PC-3 (cell line): ENCODE results near the gene SLC17A1. TPM values are rescaled to one million over a fixed set of nuclear protein-coding genes. Genes with fewer than 3 reads are reported as not detected.
"Not testable (repeated sequence)": the region's sequence is repeated elsewhere in the genome, so short reads cannot be mapped to it uniquely, and the experiment has no call there.

Experiments
- ATAC-seq: fragments of 200-7000 bp; cut with Tn5 transposase; 2 replicates; pipeline ENCODE4 v1.9.1; 2020; ENCODE audit warnings: mild to moderate bottlenecking, moderate library complexity
- BruUV-seq: library from RNA; stranded (reverse); fragments of 400-500 nt; replicated peaks from 2 replicates; lab custom pipeline; 2021; lab: Mats Ljungman, UMichigan
- CTCF ChIA-PET: fragments of 300-600 bp; sonication (Branson Sonifier 250); formaldehyde crosslinking; loops from one replicate; lab custom pipeline; 2022; ENCODE audit warnings: antibody characterized with exemption; lab: Charles Lee
- POLR2A ChIA-PET: fragments of 300-600 bp; sonication (Branson Sonifier 250); formaldehyde crosslinking; loops from one replicate; lab custom pipeline; 2022; ENCODE audit warnings: antibody characterized with exemption; ENCODE audit not compliant: unreplicated experiment; lab: Charles Lee
- DNase-seq: peaks from one replicate; pipeline ENCODE4 v3.0.0-alpha.2; 2015
- H2AFZ ChIP-seq: fragments of 300-600 bp; sonication (generic); 2 replicates; pipeline ENCODE4 v1.6.0; 2016; ENCODE audit warnings: antibody characterized with exemption, low read length
- H3F3A ChIP-seq: fragments of 300-600 bp; sonication (generic); one replicate; pipeline ENCODE4 v1.6.0; 2017; ENCODE audit warnings: antibody characterized with exemption, low read length, control low read depth, mild to moderate bottlenecking; ENCODE audit not compliant: unreplicated experiment
- H3K27ac ChIP-seq: fragments of 300-600 bp; sonication (generic); 2 replicates; pipeline ENCODE4 v1.5.1; 2016; ENCODE audit warnings: mild to moderate bottlenecking, low read length
- H3K27me3 ChIP-seq: fragments of 300-600 bp; sonication (generic); 2 replicates; pipeline ENCODE4 v1.6.1; 2016; ENCODE audit warnings: low read length, mixed read lengths
- H3K36me3 ChIP-seq: fragments of 300-600 bp; sonication (generic); 2 replicates; pipeline ENCODE4 v1.6.1; 2016; ENCODE audit warnings: low read depth, mixed run types, low read length, mixed read lengths
- H3K4me1 ChIP-seq: fragments of 300-600 bp; sonication (generic); 2 replicates; pipeline ENCODE4 v1.5.1; 2016; ENCODE audit warnings: low read length; ENCODE audit not compliant: insufficient read depth
- H3K4me2 ChIP-seq: fragments of 300-600 bp; sonication (generic); 2 replicates; pipeline ENCODE4 v1.6.0; 2016; ENCODE audit warnings: low read length
- H3K4me3 ChIP-seq: fragments of 300-600 bp; sonication (generic); 2 replicates; pipeline ENCODE4 v1.5.1; 2016; ENCODE audit warnings: mild to moderate bottlenecking, low read length, mixed read lengths
- H3K79me2 ChIP-seq: fragments of 300-600 bp; sonication (generic); 2 replicates; pipeline ENCODE4 v1.6.1; 2017; ENCODE audit warnings: low read length, mixed read lengths
- H3K9ac ChIP-seq: fragments of 300-600 bp; sonication (generic); 2 replicates; pipeline ENCODE4 v1.6.0; 2016; ENCODE audit warnings: mild to moderate bottlenecking, low read length
- H3K9me2 ChIP-seq: fragments of 300-600 bp; sonication (generic); replicated peaks from 2 replicates; pipeline ENCODE4 v1.6.1; 2016; ENCODE audit warnings: mixed run types, low read length, mixed read lengths
- H3K9me3 ChIP-seq: fragments of 300-600 bp; sonication (generic); 2 replicates; pipeline ENCODE4 v1.6.1; 2016; ENCODE audit warnings: low read length, mixed read lengths
- H4K20me1 ChIP-seq: fragments of 300-600 bp; sonication (generic); 2 replicates; pipeline ENCODE4 v1.6.1; 2016; ENCODE audit warnings: low read length, mixed read lengths
- CTCF ChIP-seq: fragments of 300-600 bp; sonication (generic); conservative IDR thresholded peaks from 2 replicates; pipeline ENCODE4 v1.5.1; 2017; ENCODE audit warnings: antibody characterized with exemption, low read depth, mild to moderate bottlenecking, low read length
- EZH2 ChIP-seq: fragments of 300-600 bp; sonication (generic); IDR thresholded peaks from one replicate; pipeline ENCODE4 v1.6.1; 2017; ENCODE audit warnings: antibody characterized with exemption, mild to moderate bottlenecking, low read length; ENCODE audit not compliant: unreplicated experiment
- EZH2phosphoT487 ChIP-seq: fragments of 300-600 bp; sonication (generic); IDR thresholded peaks from 2 replicates; pipeline ENCODE4 v1.6.1; 2018; ENCODE audit warnings: mild to moderate bottlenecking, antibody characterized with exemption, low read length, borderline replicate concordance
- intact Hi-C: fragments of 100-400 bp; cut with micrococcal nuclease; formaldehyde crosslinking; loops from 2 replicates; pipeline ENCODE4 v1.9.0; 2023
- total RNA-seq: library from RNA; depleted of rRNA; stranded (reverse); fragments of >200 nt; gene quantifications from 2 replicates; pipeline ENCODE4 v1.2.3, GENCODE V29; 2014

Gene SLC17A1
- total RNA-seq, 1 experiment from 2014 or later, result not detected

- BruUV-seq, result no TSS peak
- TF ChIP-seq EZH2 (no peak), EZH2phosphoT487 (no peak), CTCF (no peak)
Observed at GRCh38 chr6:25750906-25751305, 80.9 kb downstream of the SLC17A1 start.

GRCh38 chr6:25749837-25750236 is 82.0 kb downstream of the SLC17A1 start:
- Histone ChIP-seq H3K4me3 (no peak overlapping the region), H3K27me3 (peaks cover 25% of the 10 kb centered on the region), H3K4me1 (no peaks in the 10 kb centered on the region), H3K27ac (no peak overlapping the region), H3K9me2 (no peaks in the 10 kb centered on the region), H3K4me2 (no peak overlapping the region), H2AFZ (no peak overlapping the region), H3F3A (no peaks in the 10 kb centered on the region), H4K20me1 (no peaks in the 10 kb centered on the region), H3K9me3 (no peaks in the 10 kb centered on the region), H3K9ac (no peak overlapping the region), H3K79me2 (no peaks in the 10 kb centered on the region), H3K36me3 (no peaks in the 10 kb centered on the region)
- TF ChIP-seq CTCF, result no peak
- no peak for TF ChIP-seq EZH2phosphoT487
- no peak for TF ChIP-seq EZH2
- no peak for DNase-seq
- no peak for ATAC-seq
- ChIA-PET CTCF (no interaction called here), POLR2A (no interaction called here)
- intact Hi-C loops, result no loop called here
- BruUV-seq, result no TSS peak

More at GRCh38 chr6:25750906-25751305, 80.9 kb downstream of the SLC17A1 start:
- H3K36me3 ChIP-seq, result no peaks in the 10 kb centered on the region
- CTCF ChIA-PET, result no interaction called here
- no peak for DNase-seq
- H3K27me3 ChIP-seq, result peaks cover 22% of the 10 kb centered on the region; the same call in 1 of the 2 replicates
- H3K4me1 ChIP-seq, result no peaks in the 10 kb centered on the region
- no peaks in the 10 kb centered on the region for H3K9me3 ChIP-seq
- H4K20me1 ChIP-seq, result no peaks in the 10 kb centered on the region
- intact Hi-C loops, result no loop called here
- no peak overlapping the region for H3K4me2 ChIP-seq
- H2AFZ ChIP-seq, result no peak overlapping the region
- H3F3A ChIP-seq, result no peaks in the 10 kb centered on the region
- POLR2A ChIA-PET, result interaction anchor here (0.6 kb wide), 1 partner anchor 193 kb away, joined by 3 read pairs; no protein-coding TSS in a partner anchor
- no peak overlapping the region for H3K27ac ChIP-seq
- no peak for ATAC-seq
- no peaks in the 10 kb centered on the region for H3K9me2 ChIP-seq
- no peaks in the 10 kb centered on the region for H3K79me2 ChIP-seq
- H3K9ac ChIP-seq, result no peak overlapping the region
- no peak overlapping the region for H3K4me3 ChIP-seq

GRCh38 chr6:25748601-25749517 is 83.0 kb downstream of the SLC17A1 start:
- H3F3A ChIP-seq, H3K9me3 ChIP-seq, H3K9ac ChIP-seq, H3K79me2 ChIP-seq, H3K36me3 ChIP-seq, H3K4me2 ChIP-seq, BruUV-seq, POLR2A ChIA-PET, H3K4me1 ChIP-seq, ATAC-seq, H4K20me1 ChIP-seq, CTCF ChIA-PET, H3K9me2 ChIP-seq, DNase-seq, H3K4me3 ChIP-seq, H3K27ac ChIP-seq, intact Hi-C loops, H2AFZ ChIP-seq: not testable (repeated sequence)
- peaks cover 22% of the 10 kb centered on the region for H3K27me3 ChIP-seq
